NT2/D1 (cell line): Measurements from ENCODE around the gene BRINP1.

Source experiments
- SUZ12 ChIP-seq: IDR thresholded peaks from 2 replicates; pipeline ENCODE4 v1.6.1; 2011; ENCODE audit not compliant: insufficient read length, insufficient read depth; ENCODE audit errors: extremely low read depth
- YY1 ChIP-seq: IDR thresholded peaks from 2 replicates; pipeline ENCODE4 v1.6.1; 2011; ENCODE audit not compliant: insufficient read length, insufficient read depth
- ZNF274 ChIP-seq: IDR thresholded peaks from 2 replicates; pipeline ENCODE4 v1.6.1; 2011; ENCODE audit warnings: mild to moderate bottlenecking, low read depth, low read length

- TF ChIP-seq SUZ12 (no peak), YY1 (no peak), ZNF274 (no peak)
Measured at GRCh38 chr9:119273984-119274665, 95.1 kb downstream of the BRINP1 start.
